DMS53 treated with DMSO at 0.1 percent for 48 hours (cell line): ENCODE data around the gene MAGI3.

ENCODE experiments used
- DNase-seq: peaks from one replicate; lab custom pipeline; 2025; ENCODE audit not compliant: unreplicated experiment; lab: John Stamatoyannopoulos, UW

MAGI3 gene

DNA sequence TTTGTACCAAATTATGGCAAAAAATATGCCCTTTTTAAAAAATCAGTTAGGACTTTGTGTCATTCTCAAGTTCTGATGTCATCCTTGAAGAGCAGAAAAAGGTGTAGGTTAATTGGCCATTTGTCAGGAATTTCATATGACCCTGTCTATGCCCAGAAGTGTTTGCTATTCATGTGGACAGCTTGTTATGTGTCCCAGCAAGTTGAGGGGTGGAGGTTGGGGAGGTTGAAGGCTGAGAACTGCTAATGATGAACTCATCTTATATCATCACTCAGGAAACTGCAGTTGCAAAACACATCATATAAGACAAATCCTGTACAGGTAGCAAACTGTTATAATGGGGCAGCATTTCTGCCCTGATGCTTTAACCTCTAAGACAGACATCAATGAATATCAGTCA is 262.5 kb downstream of the MAGI3 start:
- no peak for DNase-seq

DNA sequence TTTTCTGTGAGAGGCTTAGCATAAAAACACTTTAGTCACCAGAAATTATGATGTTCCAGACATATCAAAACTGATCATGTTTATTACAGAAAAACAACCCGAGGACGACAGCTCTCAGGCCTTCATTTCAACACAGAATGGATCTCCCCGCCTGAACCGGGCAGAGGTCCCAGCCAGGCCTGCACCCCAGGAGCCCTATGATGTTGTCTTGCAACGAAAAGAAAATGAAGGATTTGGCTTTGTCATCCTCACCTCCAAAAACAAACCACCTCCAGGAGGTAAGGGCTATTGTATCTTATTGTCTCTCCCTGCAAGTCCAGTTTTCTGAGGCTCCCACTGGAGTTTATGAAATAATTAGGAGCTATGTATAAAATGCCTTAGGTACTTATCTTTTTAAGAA is 263.4 kb downstream of the MAGI3 start:
- no peak for DNase-seq

DNA sequence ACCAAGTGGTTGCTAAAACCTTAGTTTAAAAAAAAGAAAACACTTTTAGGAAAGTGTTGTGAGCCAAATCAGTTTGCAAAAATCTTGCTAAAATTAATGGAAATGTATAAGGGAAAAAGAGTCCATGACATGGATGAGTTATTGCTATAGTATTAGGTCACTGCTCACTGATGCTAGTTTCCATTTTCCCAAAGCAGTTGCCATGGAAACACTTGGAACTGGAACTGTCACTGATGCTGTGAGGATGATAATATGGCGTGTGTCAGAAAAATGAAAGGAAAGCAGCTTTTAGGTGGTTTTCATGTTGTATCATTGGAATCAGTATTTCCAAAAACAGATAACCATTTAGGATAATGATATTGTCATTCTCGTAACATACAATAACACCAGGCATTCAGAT is 264.6 kb downstream of the MAGI3 start:
- no peak for DNase-seq

DNA sequence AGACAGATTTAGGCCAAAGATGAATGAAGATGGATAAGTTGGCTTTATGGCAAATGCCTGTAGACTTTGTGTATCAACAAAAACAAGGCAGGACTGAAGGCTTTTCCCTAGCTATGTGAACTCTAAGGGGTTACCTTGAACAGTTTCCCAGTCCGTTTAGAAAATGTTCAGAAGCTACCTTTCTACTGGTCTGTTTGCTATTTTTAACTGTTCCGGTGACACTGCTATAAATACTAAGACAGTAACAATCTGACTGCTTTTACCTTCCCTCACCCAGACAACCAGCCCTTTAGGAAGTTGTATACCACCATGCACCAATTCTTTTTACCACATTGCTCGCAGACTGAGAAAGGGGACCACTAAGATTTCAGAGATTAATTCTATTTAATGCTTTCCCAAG is 266.8 kb downstream of the MAGI3 start:
- DNase-seq, result no peak

DNA sequence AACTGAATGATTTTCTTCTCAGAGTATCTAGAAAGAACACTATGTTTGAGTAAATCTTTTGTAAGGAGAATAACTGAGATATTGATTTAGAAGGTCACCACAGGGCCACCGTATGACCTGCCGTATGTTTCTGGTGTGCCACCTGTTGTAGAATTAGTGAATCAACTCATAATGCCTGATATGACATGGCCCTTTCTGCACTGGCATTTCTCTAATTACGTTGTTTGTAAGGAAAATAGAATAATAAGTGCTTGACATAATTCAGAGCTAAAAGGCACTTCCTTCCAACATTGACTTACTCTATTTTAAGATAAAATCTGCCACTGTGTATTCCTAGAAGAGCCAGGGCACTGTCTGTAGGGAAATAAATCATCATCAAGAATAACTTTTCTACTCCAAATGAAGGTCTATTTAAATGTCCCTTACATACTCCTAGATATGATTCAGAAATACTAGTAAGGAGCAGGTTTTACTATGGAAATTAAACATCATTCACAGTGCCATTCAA is 267.3 kb downstream of the MAGI3 start:
- DNase-seq, result no peak

DNA sequence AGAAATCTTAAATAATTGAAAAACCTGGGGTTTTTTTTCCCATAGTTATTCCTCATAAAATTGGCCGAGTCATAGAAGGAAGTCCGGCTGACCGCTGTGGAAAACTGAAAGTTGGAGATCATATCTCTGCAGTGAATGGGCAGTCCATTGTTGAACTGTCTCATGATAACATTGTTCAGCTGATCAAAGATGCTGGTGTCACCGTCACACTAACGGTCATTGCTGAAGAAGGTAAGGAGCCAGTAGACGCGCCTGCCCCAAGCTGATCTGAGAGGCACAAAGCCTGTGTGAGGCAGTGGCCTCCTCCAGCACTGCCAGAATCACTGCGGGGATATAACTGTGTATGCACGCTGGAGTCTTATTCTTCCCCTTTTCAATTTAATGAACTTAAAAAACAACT is 268.7 kb downstream of the MAGI3 start:
- no peak for DNase-seq

DNA sequence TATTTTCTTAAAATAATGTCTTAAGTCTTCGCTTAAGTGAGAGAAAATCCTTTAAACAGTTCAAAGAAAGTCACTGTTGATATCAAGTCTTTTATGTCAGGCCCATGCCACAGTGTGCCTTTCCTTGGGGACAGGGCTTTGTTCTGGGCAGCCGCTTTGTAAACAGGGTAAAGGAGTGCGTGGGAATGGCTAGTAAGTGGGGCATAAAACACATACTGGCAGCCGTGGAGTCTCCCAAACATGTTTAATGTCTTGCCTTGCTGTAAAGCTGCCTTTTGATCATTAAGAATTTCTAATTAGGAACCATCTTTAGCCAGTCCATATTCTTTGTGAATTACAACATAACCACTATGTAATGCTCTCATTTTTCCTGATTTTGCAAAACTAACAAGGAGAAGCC is 269.2 kb downstream of the MAGI3 start:
- no peak for DNase-seq

DNA sequence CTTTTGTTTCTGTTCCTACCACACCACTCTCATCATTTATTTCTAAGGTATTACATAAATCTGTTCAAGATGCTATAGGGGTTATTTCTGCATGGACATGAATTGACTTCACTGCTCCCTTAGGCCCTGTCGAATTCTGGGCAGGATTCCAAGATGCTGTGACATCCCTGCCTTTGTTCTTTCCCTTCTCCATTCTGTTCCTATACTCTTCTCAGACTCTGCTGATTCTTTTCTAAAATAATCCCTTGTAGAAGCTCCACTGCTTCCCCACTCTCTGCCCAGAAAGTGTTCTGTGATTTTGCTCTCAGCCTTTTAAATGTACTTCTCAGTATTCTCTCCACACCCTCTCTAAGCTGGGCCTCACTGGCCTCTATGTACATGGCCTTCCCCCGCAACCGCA is 269.8 kb downstream of the MAGI3 start:
- no peak for DNase-seq

DNA sequence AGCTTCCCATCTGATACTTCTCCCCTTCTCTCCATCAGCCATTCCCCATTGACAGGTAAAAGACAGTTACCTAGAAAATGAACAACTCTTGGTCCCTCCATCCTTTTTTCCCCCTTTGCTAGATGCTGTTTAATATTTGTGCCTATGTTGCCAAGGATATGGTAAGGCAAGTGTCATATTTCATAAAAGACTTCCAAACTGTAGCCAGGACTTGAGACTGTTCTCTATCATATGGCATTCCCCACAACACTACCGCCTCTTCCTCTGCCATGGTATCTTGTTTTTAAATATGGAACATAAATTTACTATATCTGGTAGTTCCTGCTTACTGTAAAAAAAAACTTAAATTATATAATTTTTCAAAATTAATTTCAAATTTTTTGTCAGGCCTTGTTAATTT is 271.8 kb downstream of the MAGI3 start:
- no peak for DNase-seq

DNA sequence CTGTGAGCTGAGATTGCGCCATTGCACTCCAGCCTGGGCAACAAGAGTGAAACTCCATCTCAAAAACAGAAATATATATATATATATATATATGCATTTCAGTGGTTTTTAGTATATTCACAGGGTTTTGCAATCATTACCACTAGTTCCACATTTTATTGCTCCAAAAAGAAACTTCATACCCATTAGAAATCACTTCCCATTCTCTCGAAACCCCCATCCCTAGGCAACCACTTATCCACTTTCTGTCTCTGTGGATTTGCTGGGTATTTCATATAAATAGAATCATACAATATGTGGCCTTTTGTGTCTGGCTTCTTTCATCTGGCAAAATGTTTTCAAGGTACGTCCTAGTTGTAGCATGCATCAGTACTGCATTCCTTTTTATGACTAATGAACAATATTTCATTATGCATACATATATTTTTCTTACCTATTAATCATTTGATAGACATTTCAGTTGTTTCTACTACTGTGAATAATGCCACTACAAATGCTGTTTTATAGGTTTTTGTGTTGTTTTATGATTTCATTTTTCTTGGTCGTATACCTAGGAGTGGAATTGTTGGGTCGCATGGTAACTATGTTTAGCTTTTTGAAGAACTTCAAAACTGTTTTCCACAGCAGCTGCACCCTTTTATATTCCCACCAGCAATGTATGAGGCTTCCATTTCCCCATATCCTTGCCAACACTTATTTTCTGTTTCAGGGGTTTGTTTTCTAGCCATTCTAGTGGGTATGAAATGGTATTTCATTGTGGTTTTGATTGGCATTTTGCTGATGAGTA is 273.0 kb downstream of the MAGI3 start:
- DNase-seq, result no peak

DNA sequence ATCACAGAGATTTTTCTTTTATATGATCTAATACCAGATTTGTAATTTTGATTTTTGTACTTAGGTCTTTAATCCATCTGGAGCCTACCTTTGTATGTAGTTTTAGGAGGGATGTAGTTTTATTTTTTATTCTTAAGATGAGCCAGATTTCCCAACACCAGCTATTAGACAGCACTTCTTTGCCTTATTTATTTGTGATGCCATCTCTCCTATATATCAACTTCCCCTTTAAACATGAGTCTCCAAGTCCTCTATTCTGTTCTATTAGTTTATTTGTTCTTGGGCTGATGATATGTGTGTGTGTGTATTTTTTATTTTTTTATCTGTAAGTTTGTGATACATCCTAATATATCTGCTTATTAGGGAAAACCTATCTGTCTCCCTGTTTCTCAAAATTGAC is 274.8 kb downstream of the MAGI3 start:
- no peak for DNase-seq

DNA sequence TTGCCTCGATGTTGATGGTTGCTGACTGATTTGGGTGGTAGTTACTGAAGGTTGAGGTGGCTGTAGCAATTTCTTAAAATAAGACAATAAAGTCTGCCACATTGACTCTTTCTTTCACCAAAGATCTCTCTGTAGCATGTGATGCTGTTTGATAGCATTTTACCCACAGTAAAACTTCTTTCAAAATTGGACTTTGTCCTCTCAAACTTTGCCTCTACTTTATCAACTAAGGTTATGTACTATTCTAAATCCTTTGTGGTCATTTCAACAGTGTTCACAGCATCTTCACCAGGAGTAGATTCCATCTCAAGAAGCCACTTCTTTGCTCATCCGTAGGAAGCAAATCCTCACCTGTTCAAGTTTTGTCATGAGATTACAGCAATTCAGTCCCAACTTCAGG is 275.8 kb downstream of the MAGI3 start:
- no peak for DNase-seq

DNA sequence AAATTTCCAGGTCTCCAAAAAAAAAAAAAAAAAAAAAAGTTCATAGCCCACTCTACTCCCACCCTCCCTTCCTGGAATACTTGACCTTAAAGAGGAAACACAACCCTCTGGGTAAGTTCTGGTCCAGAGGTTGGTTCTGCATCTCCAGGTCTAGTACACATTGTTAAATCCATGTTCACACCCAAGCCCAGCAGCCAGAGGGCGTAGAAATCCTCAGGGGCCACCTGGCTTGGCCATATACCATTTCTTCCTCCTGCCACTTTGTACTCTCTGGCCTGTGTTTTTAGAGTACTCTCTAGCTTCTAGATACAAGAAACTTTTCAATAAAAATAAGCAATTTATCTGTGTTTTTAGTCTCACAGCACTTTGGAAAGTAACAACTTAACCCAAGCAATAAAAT is 279.7 kb downstream of the MAGI3 start:
- DNase-seq, result no peak

DNA sequence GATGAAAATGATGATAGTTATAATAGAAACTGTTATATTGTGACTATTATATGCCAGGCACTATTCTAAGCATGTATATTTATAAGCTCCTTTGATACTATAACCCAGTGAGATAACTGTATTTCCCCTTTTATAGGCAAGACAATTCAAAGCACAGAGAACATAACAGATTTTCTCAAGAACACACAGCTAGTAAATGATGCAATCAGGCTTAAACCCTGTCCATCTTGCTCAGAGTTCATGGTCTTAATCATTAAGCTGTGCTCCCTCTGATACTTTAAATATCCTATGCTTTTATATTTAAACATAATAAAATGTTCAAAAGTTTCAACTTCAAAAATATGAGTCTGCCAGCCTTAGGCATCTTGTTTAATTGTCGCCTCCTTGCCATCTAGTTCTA is 280.3 kb downstream of the MAGI3 start:
- no peak for DNase-seq

DNA sequence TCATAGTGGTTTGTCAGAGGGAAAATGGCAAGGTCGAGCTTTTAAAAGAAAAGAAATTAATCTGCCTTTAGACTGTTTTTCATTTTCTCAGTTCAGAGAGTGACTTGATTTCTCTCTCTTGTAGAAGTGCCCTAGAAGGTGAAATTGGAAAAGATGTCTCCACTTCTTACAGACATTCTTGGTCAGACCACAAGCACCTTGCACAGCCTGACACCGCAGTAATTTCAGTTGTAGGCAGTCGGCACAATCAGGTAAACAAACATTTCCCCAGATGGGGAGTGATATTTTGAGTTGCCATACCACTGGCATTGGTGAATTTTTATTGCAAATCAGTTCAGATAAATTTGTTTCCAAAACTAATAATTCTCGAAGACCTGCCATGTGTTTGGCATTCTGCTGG is 282.2 kb downstream of the MAGI3 start:
- no peak for DNase-seq

DNA sequence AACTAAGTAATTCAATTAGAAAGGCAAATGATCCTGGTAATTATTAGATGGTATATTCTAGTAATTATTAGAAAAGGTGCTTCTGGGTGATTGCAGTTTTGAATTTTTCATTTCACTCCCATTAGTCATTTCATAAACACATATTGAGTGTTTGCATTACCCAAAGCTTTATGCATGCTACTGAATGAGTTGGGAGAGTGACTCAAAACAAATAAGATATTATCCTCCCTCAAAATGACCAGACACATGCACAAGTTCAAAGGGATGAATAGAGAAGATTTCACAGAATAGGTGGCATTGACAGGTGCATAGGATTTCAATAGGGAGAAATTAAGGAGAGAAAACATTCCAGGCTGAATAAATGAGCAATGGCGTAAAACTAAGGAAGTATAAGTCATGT is 284.3 kb downstream of the MAGI3 start:
- DNase-seq, result peak; percentile 94

DNA sequence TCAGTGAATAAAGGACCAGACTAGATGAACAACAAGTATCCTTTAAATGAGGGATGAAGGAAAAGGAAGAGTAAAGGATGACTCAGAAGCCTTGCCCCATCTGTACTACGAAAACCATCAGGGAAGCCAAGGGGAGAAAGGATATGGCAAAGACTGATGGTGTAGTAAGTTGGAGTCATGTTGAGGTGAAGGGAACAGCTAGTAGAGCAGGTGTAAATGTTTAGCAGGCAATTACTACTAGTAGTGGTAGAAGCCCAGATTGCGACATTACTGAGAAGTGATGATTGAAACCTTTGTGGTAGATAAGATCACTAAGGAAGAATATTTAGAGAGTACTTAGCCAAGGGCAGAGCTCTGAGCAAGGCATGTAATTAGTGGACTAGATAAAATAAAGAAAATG is 285.0 kb downstream of the MAGI3 start:
- no peak for DNase-seq

DNA sequence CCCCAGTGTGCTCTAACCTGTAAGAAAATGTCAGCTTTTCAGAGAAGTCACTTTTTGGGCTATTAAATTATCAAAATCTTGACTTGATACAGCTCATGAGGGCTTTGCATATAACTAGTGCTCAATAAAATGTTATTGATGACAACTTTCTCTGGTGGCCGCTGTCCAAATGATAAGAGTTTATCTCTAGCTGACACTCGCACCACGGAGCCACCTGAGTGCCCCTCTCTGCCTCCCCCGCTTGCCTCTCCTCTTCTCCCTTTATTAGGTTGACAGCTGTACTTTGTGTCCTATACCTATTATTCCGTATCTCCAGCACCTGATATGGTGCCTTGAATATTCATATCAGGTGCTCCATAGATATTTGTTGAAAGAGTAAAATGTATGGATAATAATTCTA is 286.2 kb downstream of the MAGI3 start:
- DNase-seq, result no peak

DNA sequence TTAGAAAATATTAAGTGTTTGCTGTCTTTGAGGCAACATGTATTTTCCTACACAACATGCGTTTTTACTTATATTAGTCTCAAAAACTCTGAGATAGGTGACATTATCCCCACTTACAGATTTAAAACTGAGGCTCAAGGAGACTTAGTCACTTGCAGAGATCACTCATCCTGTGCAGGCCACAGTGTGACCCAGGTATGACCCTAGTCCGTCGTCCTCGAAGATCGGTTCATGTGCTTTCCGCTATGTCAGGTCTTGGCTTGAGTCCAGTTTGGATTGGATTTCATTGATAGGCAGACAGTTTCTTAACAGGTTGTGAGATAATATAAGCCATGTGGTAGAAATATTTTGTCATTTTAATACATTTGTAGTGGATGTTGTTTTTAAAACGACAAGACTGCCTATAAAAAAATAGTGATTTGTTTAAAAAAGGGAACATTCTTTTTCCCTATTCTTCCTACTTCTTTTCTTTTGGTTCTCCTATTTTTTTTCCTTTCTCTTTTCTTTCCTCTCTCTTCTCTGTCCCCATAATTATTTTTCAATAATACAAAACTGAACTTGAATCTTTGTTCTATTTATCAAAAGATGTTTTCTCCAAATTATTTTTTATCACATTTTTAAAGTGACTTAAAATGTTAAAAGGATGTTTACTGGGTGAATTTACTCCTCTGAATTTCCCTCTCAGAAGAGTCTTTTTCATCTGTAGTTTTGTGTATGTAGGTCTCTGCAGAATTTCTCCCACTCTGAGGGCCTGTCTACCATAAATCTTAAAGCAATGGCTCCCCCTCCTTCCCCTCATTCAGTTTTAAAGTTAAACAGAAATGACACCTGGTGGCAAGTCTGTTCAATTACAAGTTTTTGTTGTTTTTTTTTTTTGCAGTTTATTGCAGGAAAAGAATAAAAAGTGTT is 287.2 kb downstream of the MAGI3 start:
- peak; percentile 20 for DNase-seq

DNA sequence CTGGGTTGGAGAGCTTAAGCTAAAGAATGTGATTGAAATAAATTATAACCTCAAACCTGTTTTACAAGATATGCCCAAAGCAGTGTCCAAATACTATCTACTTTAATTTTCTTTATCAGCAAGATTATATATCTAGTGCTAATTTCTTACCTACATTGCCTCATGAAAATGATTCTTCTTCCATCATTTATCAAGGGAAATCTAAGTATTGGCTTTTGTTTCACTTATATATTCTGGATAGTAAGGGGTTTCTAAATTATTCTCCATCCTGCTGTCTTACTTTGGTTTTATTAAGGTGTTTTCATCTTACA is 287.8 kb downstream of the MAGI3 start:
- DNase-seq, result no peak

DNA sequence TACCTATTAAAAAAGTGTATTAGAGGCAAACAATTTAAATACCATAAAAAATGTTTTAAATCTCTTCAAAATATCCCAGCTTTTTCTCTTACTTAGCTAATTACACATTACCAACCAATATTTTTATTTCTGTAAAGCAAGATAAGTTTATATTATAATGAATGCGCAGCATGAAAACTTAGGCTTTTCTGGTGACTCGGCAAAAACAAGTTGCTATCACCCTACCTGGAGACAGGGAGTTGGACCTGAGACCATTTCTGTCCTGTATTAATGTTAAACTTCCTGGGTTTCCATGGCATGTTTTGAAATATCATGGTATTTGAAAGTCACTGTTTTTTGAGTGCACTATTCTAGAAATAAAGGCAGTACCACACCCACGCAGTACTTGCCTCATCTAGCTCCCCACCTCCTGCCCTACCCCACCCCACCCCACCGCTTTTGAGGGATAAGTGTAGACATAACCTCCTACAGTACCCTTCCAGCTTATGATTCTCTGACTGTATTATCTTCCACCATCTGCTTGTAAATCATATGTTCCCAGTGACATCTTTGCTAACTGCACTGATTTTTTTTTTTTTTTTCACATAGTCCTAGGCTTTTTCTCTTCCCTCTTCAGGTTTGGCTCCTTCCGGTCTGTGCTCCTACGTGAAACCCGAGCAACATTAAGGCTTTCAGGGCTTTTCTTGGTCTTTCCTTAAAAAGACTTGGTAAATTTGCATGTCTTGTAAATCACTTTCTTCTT is 291.5 kb downstream of the MAGI3 start:
- DNase-seq, result no peak
